ENCODE measurements around the gene OR11L1.

The OR11L1 gene

DNA sequence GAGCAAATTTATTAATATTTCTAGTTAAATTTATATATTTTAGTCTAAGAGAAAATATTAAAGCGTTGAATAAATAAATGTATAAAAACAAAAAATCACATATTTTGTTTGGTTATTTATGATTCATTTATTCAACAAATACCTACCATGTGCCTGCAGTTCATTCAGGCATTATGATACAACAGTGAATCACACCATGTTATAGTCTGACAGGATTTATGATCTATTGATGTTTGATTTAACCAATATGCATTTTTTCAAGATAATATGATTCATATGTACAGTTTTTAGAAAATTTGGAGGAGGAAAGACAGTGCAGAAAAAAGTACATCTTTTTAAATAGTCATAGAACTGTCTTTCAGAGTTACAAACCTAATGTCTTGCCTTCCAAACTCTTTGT, 7.9 kb upstream of the OR11L1 start:
- Histone ChIP-seq H3K27me3 (ENCODE audit: insufficient read depth, low read length) (no peaks in the 10 kb centered on the region), H3K4me1 (ENCODE audit: control insufficient read depth, insufficient read depth, low read length, unreplicated experiment) (no peaks in the 10 kb centered on the region), H3K27ac (ENCODE audit: low read depth, low read length) (no peak overlapping the region), H3K79me2 (ENCODE audit: control insufficient read depth, insufficient read depth, low read length, unreplicated experiment) (no peaks in the 10 kb centered on the region), H3K36me3 (ENCODE audit: insufficient read depth, low read length) (no peaks in the 10 kb centered on the region), H2AFZ (ENCODE audit: low read length, unreplicated experiment) (no peak overlapping the region), H3K4me3 (ENCODE audit: low read depth, low read length) (no peak overlapping the region)

DNA sequence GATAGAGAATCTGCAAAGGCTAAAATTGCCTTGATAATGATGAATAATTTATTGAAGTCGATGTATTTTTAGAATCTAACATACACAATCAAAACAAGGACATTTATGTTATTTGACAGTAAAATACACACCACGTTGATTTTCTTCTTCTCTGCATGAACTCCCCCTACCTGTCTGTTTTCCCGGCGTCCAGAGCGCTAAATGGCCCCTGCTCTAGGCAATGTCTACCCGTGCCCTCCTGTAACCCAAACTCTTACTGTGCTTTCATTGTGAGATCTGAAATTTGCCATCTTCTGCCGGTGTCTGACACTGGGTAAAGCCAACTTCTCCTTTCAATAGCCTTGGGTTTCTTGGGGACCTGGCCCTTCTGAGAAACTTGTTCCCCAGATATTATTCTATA, 6.7 kb upstream of the OR11L1 start:
- no peak overlapping the region for H3K4me3 ChIP-seq (ENCODE audit: low read depth, low read length)
- H3K27ac ChIP-seq (ENCODE audit: low read depth, low read length), result no peak overlapping the region
- no peaks in the 10 kb centered on the region for H3K79me2 ChIP-seq (ENCODE audit: control insufficient read depth, insufficient read depth, low read length, unreplicated experiment)
- no peaks in the 10 kb centered on the region for H3K36me3 ChIP-seq (ENCODE audit: insufficient read depth, low read length)
- no peaks in the 10 kb centered on the region for H3K27me3 ChIP-seq (ENCODE audit: insufficient read depth, low read length)
- no peaks in the 10 kb centered on the region for H3K4me1 ChIP-seq (ENCODE audit: control insufficient read depth, insufficient read depth, low read length, unreplicated experiment)
- H2AFZ ChIP-seq (ENCODE audit: low read length, unreplicated experiment), result no peak overlapping the region

DNA sequence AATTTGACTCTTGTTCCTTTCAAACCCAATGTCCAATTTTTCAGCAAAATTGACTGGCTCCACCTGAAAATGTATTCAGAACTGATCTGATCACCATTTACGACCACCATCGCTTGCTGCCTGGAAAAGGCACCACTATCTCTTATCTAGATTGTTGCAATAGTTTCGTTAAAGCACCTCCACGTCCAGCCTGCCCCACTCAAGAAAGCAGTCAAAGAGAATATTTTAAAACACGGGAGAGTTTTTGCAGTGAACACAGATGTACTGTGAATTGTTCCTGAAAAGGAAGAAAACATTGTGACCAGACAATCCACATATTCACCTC, 4.0 kb upstream of the OR11L1 start:
- no peaks in the 10 kb centered on the region for H3K36me3 ChIP-seq (ENCODE audit: insufficient read depth, low read length)
- H3K27me3 ChIP-seq (ENCODE audit: insufficient read depth, low read length), result no peaks in the 10 kb centered on the region
- no peak overlapping the region for H3K4me3 ChIP-seq (ENCODE audit: low read depth, low read length)
- H2AFZ ChIP-seq (ENCODE audit: low read length, unreplicated experiment), result no peak overlapping the region
- no peaks in the 10 kb centered on the region for H3K4me1 ChIP-seq (ENCODE audit: control insufficient read depth, insufficient read depth, low read length, unreplicated experiment)
- no peaks in the 10 kb centered on the region for H3K79me2 ChIP-seq (ENCODE audit: control insufficient read depth, insufficient read depth, low read length, unreplicated experiment)
- H3K27ac ChIP-seq (ENCODE audit: low read depth, low read length), result no peak overlapping the region

DNA sequence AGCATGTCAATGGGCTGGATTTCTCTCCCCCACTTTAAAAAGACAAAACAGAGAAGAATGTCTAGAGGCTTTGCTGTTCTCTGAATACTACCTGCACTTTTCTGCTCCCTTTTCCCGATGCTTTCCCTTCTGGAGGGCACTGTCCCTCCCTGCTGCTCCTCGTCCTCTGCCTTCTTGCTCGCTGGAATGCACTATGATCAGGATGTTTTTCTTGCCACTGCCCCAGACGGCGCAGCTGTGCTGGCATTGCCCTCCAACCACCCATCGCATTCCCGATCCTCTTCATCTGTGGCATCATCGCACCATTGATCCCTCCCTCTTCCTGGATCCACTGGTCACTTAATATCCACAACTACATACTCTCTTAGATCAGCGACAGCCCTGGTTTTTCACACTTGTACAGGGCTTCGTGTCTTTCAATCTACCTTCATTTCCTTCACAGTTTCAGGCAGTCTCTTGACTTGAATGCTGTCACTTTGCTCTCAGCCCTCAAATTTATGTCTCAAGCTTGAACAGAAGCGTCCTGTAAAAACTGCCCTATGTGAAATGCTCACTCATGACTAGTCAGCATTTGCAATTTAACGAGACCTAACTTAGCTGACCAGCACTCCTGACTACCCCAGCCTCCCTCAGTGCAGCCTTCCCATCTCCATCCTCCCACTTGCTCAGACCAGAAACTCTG, 3.5 kb upstream of the OR11L1 start:
- Histone ChIP-seq H3K36me3 (ENCODE audit: insufficient read depth, low read length) (no peaks in the 10 kb centered on the region), H3K4me3 (ENCODE audit: low read depth, low read length) (no peak overlapping the region), H3K27ac (ENCODE audit: low read depth, low read length) (no peak overlapping the region), H3K79me2 (ENCODE audit: control insufficient read depth, insufficient read depth, low read length, unreplicated experiment) (no peaks in the 10 kb centered on the region), H2AFZ (ENCODE audit: low read length, unreplicated experiment) (no peak overlapping the region), H3K27me3 (ENCODE audit: insufficient read depth, low read length) (no peaks in the 10 kb centered on the region), H3K4me1 (ENCODE audit: control insufficient read depth, insufficient read depth, low read length, unreplicated experiment) (no peaks in the 10 kb centered on the region)

DNA sequence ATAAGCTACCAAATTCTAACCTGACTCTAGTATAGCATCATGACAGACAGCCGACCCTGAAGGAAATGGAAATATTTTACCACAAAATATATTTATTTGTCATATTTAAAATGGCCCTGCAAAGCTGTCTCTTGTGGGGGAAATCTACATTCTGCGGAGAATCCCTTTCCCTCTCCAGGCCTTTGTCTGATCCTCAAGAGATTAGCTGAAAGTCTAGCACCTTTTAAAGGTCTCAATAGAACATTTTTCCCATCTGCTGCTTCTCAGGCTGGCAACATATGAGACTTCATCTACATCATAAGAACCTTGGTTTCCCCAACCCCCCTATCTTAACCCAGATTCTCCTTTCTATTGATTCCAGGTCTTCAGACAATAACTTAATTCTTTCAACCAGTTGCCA, 1.7 kb upstream of the OR11L1 start:
- Histone ChIP-seq H3K4me1 (ENCODE audit: control insufficient read depth, insufficient read depth, low read length, unreplicated experiment) (no peaks in the 10 kb centered on the region), H3K36me3 (ENCODE audit: insufficient read depth, low read length) (no peaks in the 10 kb centered on the region), H3K27ac (ENCODE audit: low read depth, low read length) (no peak overlapping the region), H2AFZ (ENCODE audit: low read length, unreplicated experiment) (no peak overlapping the region), H3K27me3 (ENCODE audit: insufficient read depth, low read length) (no peaks in the 10 kb centered on the region), H3K79me2 (ENCODE audit: control insufficient read depth, insufficient read depth, low read length, unreplicated experiment) (no peaks in the 10 kb centered on the region), H3K4me3 (ENCODE audit: low read depth, low read length) (no peak overlapping the region)

DNA sequence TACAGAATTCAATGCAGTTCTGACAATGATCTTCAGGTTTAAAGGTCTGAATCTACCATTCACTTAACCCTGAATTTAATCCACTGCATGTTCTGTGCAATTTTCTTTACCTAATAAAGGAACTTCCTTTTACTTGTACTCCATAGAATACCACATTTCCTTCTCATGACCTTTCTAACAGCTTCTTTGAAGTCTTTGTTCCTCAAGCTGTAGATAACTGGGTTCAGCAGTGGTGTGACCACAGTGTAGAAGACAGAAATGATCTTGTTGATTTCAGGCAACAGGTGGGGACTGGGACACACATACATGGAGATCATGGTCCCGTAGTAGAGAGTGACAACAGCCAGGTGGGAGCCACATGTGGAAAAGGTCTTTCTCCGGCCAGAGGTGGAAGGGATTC, 878 bp downstream of the OR11L1 start:
- H3K4me3 ChIP-seq (ENCODE audit: low read depth, low read length), result no peak overlapping the region
- H3K4me1 ChIP-seq (ENCODE audit: control insufficient read depth, insufficient read depth, low read length, unreplicated experiment), result no peaks in the 10 kb centered on the region
- H2AFZ ChIP-seq (ENCODE audit: low read length, unreplicated experiment), result no peak overlapping the region
- no peaks in the 10 kb centered on the region for H3K27me3 ChIP-seq (ENCODE audit: insufficient read depth, low read length)
- H3K36me3 ChIP-seq (ENCODE audit: insufficient read depth, low read length), result no peaks in the 10 kb centered on the region
- no peaks in the 10 kb centered on the region for H3K79me2 ChIP-seq (ENCODE audit: control insufficient read depth, insufficient read depth, low read length, unreplicated experiment)
- H3K27ac ChIP-seq (ENCODE audit: low read depth, low read length), result no peak overlapping the region

DNA sequence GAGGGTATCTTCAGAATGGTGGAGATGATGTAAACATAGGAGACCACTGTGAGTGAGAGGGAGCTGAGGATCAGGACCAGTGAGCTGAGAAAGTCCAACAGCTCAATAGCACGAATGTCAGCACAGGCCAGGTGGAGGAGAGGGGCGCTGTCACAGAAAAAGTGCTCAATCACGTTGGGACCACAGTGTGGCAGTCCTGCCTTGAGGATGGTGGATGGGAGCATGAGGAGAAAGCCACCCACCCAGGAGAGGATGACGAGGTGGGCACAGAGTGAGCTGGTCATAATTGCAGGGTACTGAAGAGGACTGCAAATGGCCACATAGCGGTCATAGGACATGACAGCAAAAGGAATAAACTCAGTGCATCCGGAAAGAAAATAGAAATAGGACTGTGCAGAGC, 8.1 kb downstream of the OR11L1 start:
- no peaks in the 10 kb centered on the region for H3K4me1 ChIP-seq (ENCODE audit: control insufficient read depth, insufficient read depth, low read length, unreplicated experiment)
- H3K27me3 ChIP-seq (ENCODE audit: insufficient read depth, low read length), result no peaks in the 10 kb centered on the region
- H3K27ac ChIP-seq (ENCODE audit: low read depth, low read length), result no peak overlapping the region
- no peaks in the 10 kb centered on the region for H3K79me2 ChIP-seq (ENCODE audit: control insufficient read depth, insufficient read depth, low read length, unreplicated experiment)
- H2AFZ ChIP-seq (ENCODE audit: low read length, unreplicated experiment), result no peak overlapping the region
- no peak overlapping the region for H3K4me3 ChIP-seq (ENCODE audit: low read depth, low read length)
- no peaks in the 10 kb centered on the region for H3K36me3 ChIP-seq (ENCODE audit: insufficient read depth, low read length)

DNA sequence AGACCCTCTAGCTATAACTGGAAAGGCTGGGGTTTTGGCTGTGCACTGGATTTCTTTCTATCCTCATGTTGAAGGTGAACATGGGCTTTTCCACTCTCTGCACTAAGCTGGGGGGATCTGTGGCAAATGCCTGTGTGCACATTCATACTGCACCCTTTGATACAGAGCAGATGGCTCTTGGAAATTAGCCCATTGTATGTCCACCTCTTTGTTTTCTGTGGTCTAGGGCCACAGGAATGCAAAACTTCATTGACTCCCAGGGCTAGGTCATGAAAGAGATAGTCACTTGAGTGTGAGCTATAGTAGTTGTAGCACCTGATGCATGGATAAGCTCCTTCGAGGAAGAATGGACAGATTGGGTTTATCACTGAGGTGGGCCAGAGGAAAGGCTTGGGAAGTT, 12.0 kb downstream of the OR11L1 start:
- no peaks in the 10 kb centered on the region for H3K79me2 ChIP-seq (ENCODE audit: control insufficient read depth, insufficient read depth, low read length, unreplicated experiment)
- no peak overlapping the region for H3K4me3 ChIP-seq (ENCODE audit: low read depth, low read length)
- H2AFZ ChIP-seq (ENCODE audit: low read length, unreplicated experiment), result no peak overlapping the region
- H3K27me3 ChIP-seq (ENCODE audit: insufficient read depth, low read length), result no peaks in the 10 kb centered on the region
- H3K27ac ChIP-seq (ENCODE audit: low read depth, low read length), result no peak overlapping the region
- H3K4me1 ChIP-seq (ENCODE audit: control insufficient read depth, insufficient read depth, low read length, unreplicated experiment), result no peaks in the 10 kb centered on the region
- no peaks in the 10 kb centered on the region for H3K36me3 ChIP-seq (ENCODE audit: insufficient read depth, low read length)

DNA sequence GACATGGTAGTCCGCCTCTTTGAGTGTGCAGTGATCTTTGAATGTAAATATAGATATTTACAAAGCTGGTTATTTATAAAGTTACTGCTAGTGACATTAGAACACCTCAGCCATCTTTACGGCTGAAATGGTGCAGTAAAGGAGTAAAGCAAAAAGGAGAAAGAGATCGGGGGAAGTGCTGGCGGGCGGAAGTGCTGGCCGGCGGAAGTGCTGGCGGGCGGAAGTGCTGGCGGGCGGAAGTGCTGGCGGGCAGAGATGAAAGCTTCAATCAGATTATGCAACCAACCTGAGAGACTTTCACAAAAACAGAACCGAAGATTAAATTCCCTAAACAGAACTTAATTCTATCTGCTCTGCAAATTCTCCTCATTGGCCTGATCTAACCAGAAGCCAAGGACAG, 16.3 kb downstream of the OR11L1 start:
- Histone ChIP-seq H3K4me3 (ENCODE audit: low read depth, low read length) (no peak overlapping the region), H2AFZ (ENCODE audit: low read length, unreplicated experiment) (no peak overlapping the region), H3K4me1 (ENCODE audit: control insufficient read depth, insufficient read depth, low read length, unreplicated experiment) (no peaks in the 10 kb centered on the region), H3K27ac (ENCODE audit: low read depth, low read length) (no peak overlapping the region), H3K27me3 (ENCODE audit: insufficient read depth, low read length) (no peaks in the 10 kb centered on the region), H3K36me3 (ENCODE audit: insufficient read depth, low read length) (no peaks in the 10 kb centered on the region), H3K79me2 (ENCODE audit: control insufficient read depth, insufficient read depth, low read length, unreplicated experiment) (no peaks in the 10 kb centered on the region)

DNA sequence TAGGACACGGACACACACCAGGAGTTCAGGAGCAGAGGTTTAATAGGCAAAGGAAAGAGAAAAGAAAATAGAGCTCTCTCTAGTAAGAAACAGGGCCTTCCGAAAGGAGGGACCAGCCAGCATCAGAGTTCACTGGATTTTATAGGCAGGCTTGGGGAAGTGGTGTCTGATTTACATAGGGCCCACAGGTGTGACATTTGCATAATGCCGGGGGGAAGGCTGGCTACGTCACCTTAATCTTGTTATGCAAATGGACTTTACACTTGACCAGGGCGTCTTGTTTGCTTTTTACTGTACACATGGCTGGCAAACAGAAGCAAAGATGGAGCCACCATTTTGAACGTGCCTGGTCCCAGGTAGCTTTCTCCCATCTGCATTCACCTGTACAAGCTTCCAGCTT, 17.7 kb downstream of the OR11L1 start, which contains the start of gene OR14A16:
Gene OR14A16 (minus strand): TSS at position 97 of the 400 bp plus-strand sequence. CDS start 8,390 bp downstream, outside the sequence.
- no peaks in the 10 kb centered on the region for H3K36me3 ChIP-seq (ENCODE audit: insufficient read depth, low read length)
- H2AFZ ChIP-seq (ENCODE audit: low read length, unreplicated experiment), result no peak within 1 kb of the TSS
- no peaks in the 10 kb centered on the region for H3K4me1 ChIP-seq (ENCODE audit: control insufficient read depth, insufficient read depth, low read length, unreplicated experiment)
- H3K79me2 ChIP-seq (ENCODE audit: control insufficient read depth, insufficient read depth, low read length, unreplicated experiment), result no peaks in the 10 kb centered on the region
- H3K27me3 ChIP-seq (ENCODE audit: insufficient read depth, low read length), result no peaks in the 10 kb centered on the region
- H3K27ac ChIP-seq (ENCODE audit: low read depth, low read length), result no peak within 1 kb of the TSS
- no peak within 1 kb of the TSS for H3K4me3 ChIP-seq (ENCODE audit: low read depth, low read length)

DNA sequence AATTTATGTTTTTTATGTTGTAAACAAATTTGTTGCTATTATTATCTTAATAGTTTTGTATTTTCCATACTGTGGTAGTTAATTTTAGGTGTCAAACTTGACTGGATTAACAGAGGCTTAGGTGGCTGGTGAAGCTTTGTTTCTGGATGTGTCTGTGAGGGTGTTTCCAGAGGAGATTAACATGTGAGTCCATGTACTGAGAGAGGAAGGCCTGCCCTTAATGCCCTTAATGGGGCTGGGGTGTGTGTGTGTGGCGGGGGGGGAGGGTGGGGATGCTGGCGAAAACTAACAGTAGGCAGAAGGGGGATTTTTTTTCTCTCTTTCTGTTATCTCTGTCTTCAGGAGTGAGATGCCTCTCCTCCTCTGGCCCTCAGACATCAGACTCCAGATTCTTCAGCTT, 19.6 kb downstream of the OR11L1 start:
- H3K79me2 ChIP-seq (ENCODE audit: control insufficient read depth, insufficient read depth, low read length, unreplicated experiment), result no peaks in the 10 kb centered on the region
- H3K4me3 ChIP-seq (ENCODE audit: low read depth, low read length), result no peak overlapping the region
- no peaks in the 10 kb centered on the region for H3K36me3 ChIP-seq (ENCODE audit: insufficient read depth, low read length)
- no peak overlapping the region for H3K27ac ChIP-seq (ENCODE audit: low read depth, low read length)
- no peaks in the 10 kb centered on the region for H3K27me3 ChIP-seq (ENCODE audit: insufficient read depth, low read length)
- H3K4me1 ChIP-seq (ENCODE audit: control insufficient read depth, insufficient read depth, low read length, unreplicated experiment), result no peaks in the 10 kb centered on the region
- H2AFZ ChIP-seq (ENCODE audit: low read length, unreplicated experiment), result no peak overlapping the region
